SU-DHL-6 (cell line): Measurements from ENCODE around the gene FHAD1.

ENCODE experiments used
- CTCF ChIP-seq: fragments of 200-600 bp; sonication (generic); IDR thresholded peaks from one replicate; pipeline ENCODE4 v1.5.1; 2017; ENCODE audit warnings: antibody characterized with exemption, mild to moderate bottlenecking, low read length, moderate library complexity; ENCODE audit not compliant: insufficient read depth, poor library complexity, severe bottlenecking
- EZH2phosphoT487 ChIP-seq: fragments of 200-600 bp; sonication (generic), shearing (Covaris generic); conservative IDR thresholded peaks from 2 replicates; pipeline ENCODE4 v1.6.1; 2018; ENCODE audit warnings: mild to moderate bottlenecking, antibody characterized with exemption, low read length, moderate library complexity, mixed read lengths

- TF ChIP-seq CTCF, result no peak
- TF ChIP-seq EZH2phosphoT487, result no peak
Measured at GRCh38 chr1:15432324-15432723, 185.3 kb downstream of the FHAD1 start.
